GM23248 (cell line): ENCODE results near the gene PAGE1. TPM values are rescaled to one million over a fixed set of nuclear protein-coding genes. Genes with fewer than 3 reads are reported as not detected.

ENCODE experiments used
- DNase-seq: peaks from one replicate; pipeline ENCODE4 v3.0.0-alpha.2; 2015
- H2AFZ ChIP-seq: fragments of 200-600 bp; sonication (generic); 2 replicates; pipeline ENCODE4 v1.6.1; 2016; ENCODE audit warnings: antibody characterized with exemption
- H3F3A ChIP-seq: fragments of 200-600 bp; sonication (generic); 2 replicates; pipeline ENCODE4 v1.6.1; 2016; ENCODE audit warnings: mild to moderate bottlenecking, antibody characterized with exemption, mixed run types; ENCODE audit not compliant: insufficient read depth
- H3K27ac ChIP-seq: fragments of 200-600 bp; sonication (generic); 2 replicates; pipeline ENCODE4 v1.5.1; 2016; ENCODE audit warnings: mild to moderate bottlenecking
- H3K27me3 ChIP-seq: fragments of 200-600 bp; sonication (generic); replicated peaks from 2 replicates; pipeline ENCODE4 v1.6.1; 2016; ENCODE audit warnings: mild to moderate bottlenecking; ENCODE audit not compliant: insufficient read depth
- H3K36me3 ChIP-seq: fragments of 200-600 bp; sonication (generic); 2 replicates; pipeline ENCODE4 v1.6.1; 2016; ENCODE audit warnings: low read depth, mild to moderate bottlenecking
- H3K4me1 ChIP-seq: fragments of 200-600 bp; sonication (generic); 2 replicates; pipeline ENCODE4 v1.6.1; 2016; ENCODE audit warnings: mild to moderate bottlenecking; ENCODE audit not compliant: insufficient read depth
- H3K4me2 ChIP-seq: fragments of 200-600 bp; sonication (generic); one replicate; pipeline ENCODE4 v1.6.1; 2016; ENCODE audit warnings: mild to moderate bottlenecking; ENCODE audit not compliant: unreplicated experiment
- H3K4me3 ChIP-seq: fragments of 200-600 bp; sonication (generic); 2 replicates; pipeline ENCODE4 v1.5.1; 2016; ENCODE audit warnings: mild to moderate bottlenecking
- H3K79me2 ChIP-seq: fragments of 200-600 bp; sonication (generic); 2 replicates; pipeline ENCODE4 v1.6.1; 2016; ENCODE audit warnings: mild to moderate bottlenecking; ENCODE audit not compliant: insufficient read depth
- H3K9ac ChIP-seq: fragments of 200-600 bp; sonication (generic); 2 replicates; pipeline ENCODE4 v1.6.1; 2016; ENCODE audit warnings: mild to moderate bottlenecking
- H3K9me2 ChIP-seq: fragments of 200-600 bp; sonication (generic); 2 replicates; pipeline ENCODE4 v1.6.1; 2016; ENCODE audit warnings: mixed run types, mild to moderate bottlenecking, moderate library complexity; ENCODE audit not compliant: insufficient read depth
- H3K9me3 ChIP-seq: fragments of 200-600 bp; sonication (generic); one replicate; pipeline ENCODE4 v1.6.1; 2017; ENCODE audit warnings: low read depth
- H4K20me1 ChIP-seq: fragments of 200-600 bp; sonication (generic); 2 replicates; pipeline ENCODE4 v1.6.0; 2016; ENCODE audit not compliant: insufficient read depth
- EZH2 ChIP-seq: fragments of 200-600 bp; sonication (generic); IDR thresholded peaks from 2 replicates; pipeline ENCODE4 v1.6.1; 2018; ENCODE audit warnings: antibody characterized with exemption, mild to moderate bottlenecking; ENCODE audit not compliant: insufficient read depth, poor library complexity, severe bottlenecking
- EZH2phosphoT487 ChIP-seq: fragments of 200-600 bp; sonication (generic); IDR thresholded peaks from 2 replicates; pipeline ENCODE4 v1.6.1; 2018; ENCODE audit warnings: antibody characterized with exemption, moderate library complexity, mild to moderate bottlenecking, low read depth; ENCODE audit not compliant: insufficient read depth
- WGBS, 2 experiments: methylation state at CpG; one replicate each; pipeline ENCODE4 v1.1.6; 2015 to 2017; ENCODE audit warnings: low lambda C conversion rate in 2 of 2, low coverage in 1 of 2; ENCODE audit errors: missing lambda C conversion rate in 2 of 2; 5-methylcytosine and 5-hydroxymethylcytosine counted together
- in situ Hi-C: fragments of 300-500 bp; cut with MboI; formaldehyde crosslinking; loops from 2 replicates; pipeline ENCODE4 v1.15.0; 2020
- polyA plus RNA-seq: library from polyadenylated mRNA; unstranded; fragments of >200 nt; fragmentation: Nextera tagmentation; extraction: Ambion mirVana; gene quantifications from 2 replicates; pipeline ENCODE4 v1.2.1, GENCODE V29; 2016
- total RNA-seq: library from RNA; depleted of rRNA; stranded (reverse); fragments of >200 nt; shearing (Covaris generic); gene quantifications from 2 replicates; pipeline ENCODE4 v1.2.3, GENCODE V29; 2014; rRNA removed

The PAGE1 gene
- total and polyA plus RNA-seq, 2 experiments from 2014 or later = not detected

- Histone ChIP-seq H3K27ac (no peak overlapping the region), H3K9me2 (no peaks in the 10 kb centered on the region), H3K4me1 (no peaks in the 10 kb centered on the region), H3K79me2 (no peaks in the 10 kb centered on the region), H3K4me2 (no peak overlapping the region), H3K4me3 (no peak overlapping the region), H3K27me3 (no peaks in the 10 kb centered on the region), H4K20me1 (no peaks in the 10 kb centered on the region), H3K36me3 (no peaks in the 10 kb centered on the region), H3K9me3 (no peaks in the 10 kb centered on the region), H3F3A (no peaks in the 10 kb centered on the region), H2AFZ (no peak overlapping the region), H3K9ac (no peak overlapping the region)
- no peak for DNase-seq
- in situ Hi-C loops = no loop called here
- no peak for TF ChIP-seq EZH2phosphoT487
- WGBS, 2 experiments = 25 to 30% methylated on average over 4 of the region's 4 CpGs
Measured at GRCh38 chrX:49659771-49660170, 36.0 kb downstream of the PAGE1 start.

GRCh38 chrX:49656533-49656932 lies 39.3 kb downstream of the PAGE1 start:
- H3K27me3 ChIP-seq = no peaks in the 10 kb centered on the region
- WGBS, 2 experiments = 15 to 23% methylated on average over 3 of the region's 3 CpGs
- H3K9me3 ChIP-seq = no peaks in the 10 kb centered on the region
- no peaks in the 10 kb centered on the region for H4K20me1 ChIP-seq
- no peak overlapping the region for H3K4me3 ChIP-seq
- no peaks in the 10 kb centered on the region for H3K79me2 ChIP-seq
- no peak overlapping the region for H3K9ac ChIP-seq
- H3K4me2 ChIP-seq = no peak overlapping the region
- no peaks in the 10 kb centered on the region for H3F3A ChIP-seq
- H2AFZ ChIP-seq = no peak overlapping the region
- in situ Hi-C loops = no loop called here
- no peak for DNase-seq
- no peaks in the 10 kb centered on the region for H3K9me2 ChIP-seq
- no peaks in the 10 kb centered on the region for H3K4me1 ChIP-seq
- TF ChIP-seq EZH2phosphoT487 (no peak), EZH2 (no peak)
- H3K27ac ChIP-seq = no peak overlapping the region
- no peaks in the 10 kb centered on the region for H3K36me3 ChIP-seq

DNA sequence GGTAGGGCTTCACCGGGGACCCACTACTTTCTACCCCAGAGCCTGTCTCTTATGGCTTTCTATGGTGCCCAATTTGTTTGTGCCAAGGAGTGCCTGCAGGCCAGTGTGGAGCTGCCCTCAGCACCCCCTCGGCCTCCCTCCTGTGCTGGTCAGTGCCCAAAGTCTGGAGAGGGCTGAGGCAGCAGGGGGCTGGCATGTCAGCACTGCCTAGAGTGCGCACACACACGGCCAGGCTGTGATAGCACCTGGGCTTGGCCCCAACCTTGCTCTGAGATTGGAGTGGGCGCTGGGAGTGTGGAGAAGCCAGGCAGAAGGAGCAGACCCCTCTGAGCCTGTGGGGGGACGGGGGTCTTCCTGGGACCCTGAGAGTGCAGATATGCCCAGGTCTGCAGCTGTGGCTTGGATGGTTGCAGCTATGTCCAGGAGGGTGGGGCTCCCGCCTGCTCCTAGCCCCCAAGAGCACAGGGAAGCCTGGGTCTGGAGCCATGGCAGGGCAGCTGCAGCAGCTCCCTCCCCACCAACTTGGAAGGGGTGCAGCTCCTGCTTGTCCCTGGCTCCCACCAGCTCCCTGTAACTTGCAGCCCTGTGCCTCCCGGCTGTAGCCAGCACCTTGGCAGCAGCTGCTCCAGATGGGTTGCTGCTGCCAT lies 50.7 kb downstream of the PAGE1 start:
- H3K4me2 ChIP-seq = no peak overlapping the region
- TF ChIP-seq EZH2phosphoT487 (no peak), EZH2 (no peak)
- H3K27ac ChIP-seq = no peak overlapping the region
- no peaks in the 10 kb centered on the region for H3K4me1 ChIP-seq
- no peak overlapping the region for H3K9ac ChIP-seq
- H3K4me3 ChIP-seq = no peak overlapping the region
- in situ Hi-C loops = no loop called here
- H2AFZ ChIP-seq = no peak overlapping the region
- no peaks in the 10 kb centered on the region for H3F3A ChIP-seq
- H3K9me3 ChIP-seq = no peaks in the 10 kb centered on the region
- H3K27me3 ChIP-seq = no peaks in the 10 kb centered on the region
- H4K20me1 ChIP-seq = no peaks in the 10 kb centered on the region
- WGBS, 2 experiments = 11 to 33% methylated on average over 3 to 8 of the region's 8 CpGs
- H3K79me2 ChIP-seq = no peaks in the 10 kb centered on the region
- no peaks in the 10 kb centered on the region for H3K36me3 ChIP-seq
- no peak for DNase-seq
- H3K9me2 ChIP-seq = no peaks in the 10 kb centered on the region

Other genes with a start within 250 kb of the PAGE1 start
- not detected in 2 replicates for gene GAGE12C, start 163.8 kb downstream of the PAGE1 start, total RNA-seq
- gene GAGE12C, start 163.8 kb downstream of the PAGE1 start, polyA plus RNA-seq = not detected in 2 replicates
- not detected in 2 replicates for gene GAGE12D, start 154.3 kb downstream of the PAGE1 start, total RNA-seq
- gene GAGE12D, start 154.3 kb downstream of the PAGE1 start, polyA plus RNA-seq = not detected in 2 replicates
- gene GAGE12E, start 144.7 kb downstream of the PAGE1 start, total RNA-seq = not detected in 2 replicates
- not detected in 2 replicates for gene GAGE12E, start 144.7 kb downstream of the PAGE1 start, polyA plus RNA-seq
- gene GAGE12F, start 135.1 kb downstream of the PAGE1 start, total RNA-seq = not detected in 2 replicates
- gene GAGE12F, start 135.1 kb downstream of the PAGE1 start, polyA plus RNA-seq = not detected in 2 replicates
- gene GAGE12G, start 125.6 kb downstream of the PAGE1 start, total RNA-seq = not detected in 2 replicates
- not detected in 2 replicates for gene GAGE12G, start 125.6 kb downstream of the PAGE1 start, polyA plus RNA-seq
- not detected in 2 replicates for gene GAGE12H, start 116.0 kb downstream of the PAGE1 start, total RNA-seq
- gene GAGE12H, start 116.0 kb downstream of the PAGE1 start, polyA plus RNA-seq = not detected in 2 replicates
- not detected in 2 replicates for gene GAGE2A, start 106.5 kb downstream of the PAGE1 start, total RNA-seq
- gene GAGE2A, start 106.5 kb downstream of the PAGE1 start, polyA plus RNA-seq = not detected in 2 replicates
- gene GAGE1, start 97.0 kb downstream of the PAGE1 start, total RNA-seq = not detected in 2 replicates
- gene GAGE1, start 97.0 kb downstream of the PAGE1 start, polyA plus RNA-seq = not detected in 2 replicates
- gene PAGE4, start 133.3 kb upstream of the PAGE1 start, total RNA-seq = not detected in 2 replicates
- not detected in 2 replicates for gene PAGE4, start 133.3 kb upstream of the PAGE1 start, polyA plus RNA-seq
- 1.2 and 2.8 TPM in 2 replicates for gene USP27X, start 183.5 kb upstream of the PAGE1 start, total RNA-seq
- gene USP27X, start 183.5 kb upstream of the PAGE1 start, polyA plus RNA-seq = 0.28 and 0.31 TPM in 2 replicates
- 2.9 and 4.6 TPM in 2 replicates for gene CLCN5, start 226.6 kb upstream of the PAGE1 start, total RNA-seq
- 1.8 and 2.0 TPM in 2 replicates for gene CLCN5, start 226.6 kb upstream of the PAGE1 start, polyA plus RNA-seq